HCT116 (cell line): Measurements from ENCODE around the gene NGRN.

Source experiments
- CBX3 ChIP-seq: IDR thresholded peaks from 2 replicates; pipeline ENCODE4 v1.6.1; 2012; ENCODE audit warnings: low read depth
- CEBPB ChIP-seq: IDR thresholded peaks from 2 replicates; pipeline ENCODE4 v1.6.1; 2012; ENCODE audit warnings: low read depth
- EZH2 ChIP-seq: fragments of 200-600 bp; sonication (generic); IDR thresholded peaks from 2 replicates; pipeline ENCODE4 v1.6.1; 2017; ENCODE audit warnings: antibody characterized with exemption, mixed run types
- POLR2A ChIP-seq: IDR thresholded peaks from 2 replicates; pipeline ENCODE4 v1.7.0; 2011; ENCODE audit warnings: borderline replicate concordance; ENCODE audit not compliant: insufficient read depth, insufficient read length; ENCODE audit errors: extremely low read depth
- POLR2AphosphoS5 ChIP-seq: IDR thresholded peaks from 2 replicates; pipeline ENCODE4 v1.6.1; 2011; ENCODE audit warnings: mild to moderate bottlenecking, low read depth, low read length, moderate library complexity
- RAD21 ChIP-seq: IDR thresholded peaks from 2 replicates; pipeline ENCODE4 v1.6.1; 2012; ENCODE audit warnings: low read depth, mild to moderate bottlenecking
- SP1 ChIP-seq: IDR thresholded peaks from 2 replicates; pipeline ENCODE4 v1.6.1; 2012; ENCODE audit warnings: low read depth
- YY1 ChIP-seq: IDR thresholded peaks from 2 replicates; pipeline ENCODE4 v1.6.1; 2011; ENCODE audit warnings: low read length, low read depth, moderate library complexity, mild to moderate bottlenecking; ENCODE audit not compliant: insufficient replicate concordance; ENCODE audit errors: extremely low read depth
- ZFX ChIP-seq: fragments of 450-650 bp; IDR thresholded peaks from 2 replicates; pipeline ENCODE4 v1.6.1; 2017
- ZNF274 ChIP-seq: fragments of 200-500 bp; sonication (Bioruptor generic); IDR thresholded peaks from 2 replicates; pipeline ENCODE4 v1.6.1; 2014; ENCODE audit warnings: mild to moderate bottlenecking, low read depth, low read length, inconsistent platforms
- TF ChIP-seq, protein P1 (sequence below), 3 experiments: fragments of 200-600 bp in 1 of 3; sonication (generic) in 1 of 3; IDR thresholded peaks in 2 of 3; conservative IDR thresholded peaks in 1 of 3; 2 replicates each; pipeline ENCODE4 v1.5.1; 2012 to 2017; ENCODE audit warnings: low read depth in 2 of 3, low read length in 2 of 3, antibody characterized with exemption in 1 of 3, borderline replicate concordance in 1 of 3, control low read depth in 1 of 3, mild to moderate bottlenecking in 1 of 3, mixed read lengths in 1 of 3, mixed run types in 1 of 3, moderate library complexity in 1 of 3; ENCODE audit not compliant: insufficient read depth in 1 of 3
- TF ChIP-seq, protein P2 (sequence below): IDR thresholded peaks from 2 replicates; pipeline ENCODE4 v1.6.1; 2012

DNA sequence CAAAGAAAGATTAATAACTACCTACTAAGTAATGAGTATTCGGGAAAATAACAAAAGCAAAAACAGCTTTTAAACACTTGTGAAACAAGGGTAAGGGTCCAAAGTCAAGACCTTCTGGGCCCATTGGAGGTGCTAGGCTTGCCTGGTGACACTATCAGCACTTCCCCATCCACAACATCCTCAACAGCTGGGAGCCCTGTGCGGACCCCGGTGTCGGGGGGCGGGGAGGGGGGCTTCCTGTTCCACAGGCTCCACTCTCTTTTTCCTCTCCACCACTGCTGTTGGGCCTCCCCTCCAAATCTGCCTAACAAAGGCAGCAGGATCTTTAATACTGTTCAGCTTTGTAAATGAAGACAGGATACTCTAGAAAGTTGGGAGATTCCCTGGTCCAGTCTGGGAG is 21.6 kb downstream of the NGRN start:
- TF ChIP-seq POLR2A (no peak), ZNF274 (no peak), ZFX (no peak), EZH2 (no peak), POLR2AphosphoS5 (no peak), YY1 (no peak), CEBPB (no peak), RAD21 (no peak), CBX3 (no peak), SP1 (no peak)
- TF ChIP-seq, protein P1, sequence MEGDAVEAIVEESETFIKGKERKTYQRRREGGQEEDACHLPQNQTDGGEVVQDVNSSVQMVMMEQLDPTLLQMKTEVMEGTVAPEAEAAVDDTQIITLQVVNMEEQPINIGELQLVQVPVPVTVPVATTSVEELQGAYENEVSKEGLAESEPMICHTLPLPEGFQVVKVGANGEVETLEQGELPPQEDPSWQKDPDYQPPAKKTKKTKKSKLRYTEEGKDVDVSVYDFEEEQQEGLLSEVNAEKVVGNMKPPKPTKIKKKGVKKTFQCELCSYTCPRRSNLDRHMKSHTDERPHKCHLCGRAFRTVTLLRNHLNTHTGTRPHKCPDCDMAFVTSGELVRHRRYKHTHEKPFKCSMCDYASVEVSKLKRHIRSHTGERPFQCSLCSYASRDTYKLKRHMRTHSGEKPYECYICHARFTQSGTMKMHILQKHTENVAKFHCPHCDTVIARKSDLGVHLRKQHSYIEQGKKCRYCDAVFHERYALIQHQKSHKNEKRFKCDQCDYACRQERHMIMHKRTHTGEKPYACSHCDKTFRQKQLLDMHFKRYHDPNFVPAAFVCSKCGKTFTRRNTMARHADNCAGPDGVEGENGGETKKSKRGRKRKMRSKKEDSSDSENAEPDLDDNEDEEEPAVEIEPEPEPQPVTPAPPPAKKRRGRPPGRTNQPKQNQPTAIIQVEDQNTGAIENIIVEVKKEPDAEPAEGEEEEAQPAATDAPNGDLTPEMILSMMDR (IDR thresholded peaks at IDR 0.05 in 2 of 3, conservative IDR thresholded peaks at IDR 0.05 in 1 of 3; ENCODE audit: borderline replicate concordance in 1 of 3, insufficient read depth in 1 of 3, low read depth in 2 of 3, low read length in 2 of 3), result no peak
- TF ChIP-seq, protein P2, sequence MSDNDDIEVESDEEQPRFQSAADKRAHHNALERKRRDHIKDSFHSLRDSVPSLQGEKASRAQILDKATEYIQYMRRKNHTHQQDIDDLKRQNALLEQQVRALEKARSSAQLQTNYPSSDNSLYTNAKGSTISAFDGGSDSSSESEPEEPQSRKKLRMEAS, result no peak
